ENCODE data around the gene TNRC6C.
"Not testable (repeated sequence)": the region's sequence is repeated elsewhere in the genome, so short reads cannot be mapped to it uniquely, and the experiment has no call there.

The TNRC6C gene

GRCh38 chr17:77973953-77974352 lies 15.4 kb downstream of the TNRC6C start:
- Histone ChIP-seq H3K36me3 (ENCODE audit: control insufficient read depth, low read depth, low read length) (no peaks in the 10 kb centered on the region), H3K27me3 (ENCODE audit: control insufficient read depth, insufficient read depth, low read length) (no peaks in the 10 kb centered on the region)

GRCh38 chr17:77974396-77974795 lies 15.9 kb downstream of the TNRC6C start:
- Histone ChIP-seq H3K4me3 (ENCODE audit: low read length) (no peak overlapping the region), H3K36me3 (ENCODE audit: control insufficient read depth, low read depth, low read length) (no peaks in the 10 kb centered on the region), H3K4me1 (ENCODE audit: control insufficient read depth, low read depth, low read length) (peaks cover 5% of the 10 kb centered on the region), H3K27me3 (ENCODE audit: control insufficient read depth, insufficient read depth, low read length) (no peaks in the 10 kb centered on the region), H3K9me3 (ENCODE audit: control insufficient read depth, low read depth, low read length) (no peaks in the 10 kb centered on the region), H3K9ac (ENCODE audit: low read length) (no peak overlapping the region), H3K27ac (ENCODE audit: low read length) (no peak overlapping the region)

More at GRCh38 chr17:77973953-77974352, 15.4 kb downstream of the TNRC6C start:
- no peak overlapping the region for H3K4me3 ChIP-seq (ENCODE audit: low read length)
- H3K27ac ChIP-seq (ENCODE audit: low read length) = no peak overlapping the region
- no peaks in the 10 kb centered on the region for H3K9me3 ChIP-seq (ENCODE audit: control insufficient read depth, low read depth, low read length)
- peaks cover 5% of the 10 kb centered on the region for H3K4me1 ChIP-seq (ENCODE audit: control insufficient read depth, low read depth, low read length)
- no peak overlapping the region for H3K9ac ChIP-seq (ENCODE audit: low read length)

- H3K4me1 ChIP-seq (ENCODE audit: control insufficient read depth, low read depth, low read length) = not testable (repeated sequence)
Observed at GRCh38 chr17:77982430-77982829, 23.9 kb downstream of the TNRC6C start.

DNA sequence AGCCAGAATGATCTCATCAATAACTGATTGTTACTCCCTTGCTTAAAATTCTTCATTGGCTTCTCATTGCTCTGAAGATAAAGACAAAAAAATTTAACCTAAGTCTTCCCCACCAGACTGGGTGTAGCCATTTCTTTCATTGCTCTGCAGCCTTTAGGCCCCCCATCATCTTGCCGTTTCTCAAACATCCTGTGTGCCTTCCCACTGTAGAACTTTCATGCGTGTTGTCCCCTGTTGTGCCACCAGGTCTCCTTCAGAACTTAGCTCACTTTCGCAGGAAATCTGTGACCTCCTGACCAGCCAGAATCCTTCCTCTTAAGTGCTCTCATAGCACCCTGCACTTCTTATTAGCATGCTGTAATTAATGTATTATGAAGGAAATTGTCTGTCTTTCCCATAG lies 31.8 kb downstream of the TNRC6C start:
- Histone ChIP-seq H3K9me3 (ENCODE audit: control insufficient read depth, low read depth, low read length) (no peaks in the 10 kb centered on the region), H3K4me3 (ENCODE audit: low read length) (no peak overlapping the region), H3K9ac (ENCODE audit: low read length) (no peak overlapping the region), H3K36me3 (ENCODE audit: control insufficient read depth, low read depth, low read length) (no peaks in the 10 kb centered on the region), H3K27ac (ENCODE audit: low read length) (no peak overlapping the region), H3K27me3 (ENCODE audit: control insufficient read depth, insufficient read depth, low read length) (no peaks in the 10 kb centered on the region), H3K4me1 (ENCODE audit: control insufficient read depth, low read depth, low read length) (peaks cover 10% of the 10 kb centered on the region)

More at GRCh38 chr17:77982430-77982829, 23.9 kb downstream of the TNRC6C start:
- not testable (repeated sequence) for H3K9me3 ChIP-seq (ENCODE audit: control insufficient read depth, low read depth, low read length); H3K9ac ChIP-seq (ENCODE audit: low read length); H3K27me3 ChIP-seq (ENCODE audit: control insufficient read depth, insufficient read depth, low read length); H3K4me3 ChIP-seq (ENCODE audit: low read length); H3K36me3 ChIP-seq (ENCODE audit: control insufficient read depth, low read depth, low read length); H3K27ac ChIP-seq (ENCODE audit: low read length)

- peaks cover 10% of the 10 kb centered on the region for H3K4me1 ChIP-seq (ENCODE audit: control insufficient read depth, low read depth, low read length)
- H3K27ac ChIP-seq (ENCODE audit: low read length); H3K27me3 ChIP-seq (ENCODE audit: control insufficient read depth, insufficient read depth, low read length); H3K4me3 ChIP-seq (ENCODE audit: low read length); H3K9me3 ChIP-seq (ENCODE audit: control insufficient read depth, low read depth, low read length); H3K36me3 ChIP-seq (ENCODE audit: control insufficient read depth, low read depth, low read length); H3K9ac ChIP-seq (ENCODE audit: low read length): not testable (repeated sequence)
Observed at GRCh38 chr17:77993735-77994134, 35.2 kb downstream of the TNRC6C start.

- no peak overlapping the region for H3K4me3 ChIP-seq (ENCODE audit: low read length)
- H3K9ac ChIP-seq (ENCODE audit: low read length) = no peak overlapping the region
- H3K27me3 ChIP-seq (ENCODE audit: control insufficient read depth, insufficient read depth, low read length) = no peaks in the 10 kb centered on the region
- peaks cover 10% of the 10 kb centered on the region for H3K4me1 ChIP-seq (ENCODE audit: control insufficient read depth, low read depth, low read length)
- no peaks in the 10 kb centered on the region for H3K36me3 ChIP-seq (ENCODE audit: control insufficient read depth, low read depth, low read length)
- H3K9me3 ChIP-seq (ENCODE audit: control insufficient read depth, low read depth, low read length) = no peaks in the 10 kb centered on the region
- H3K27ac ChIP-seq (ENCODE audit: low read length) = no peak overlapping the region
Observed at GRCh38 chr17:77995146-77995852, 36.8 kb downstream of the TNRC6C start.

DNA sequence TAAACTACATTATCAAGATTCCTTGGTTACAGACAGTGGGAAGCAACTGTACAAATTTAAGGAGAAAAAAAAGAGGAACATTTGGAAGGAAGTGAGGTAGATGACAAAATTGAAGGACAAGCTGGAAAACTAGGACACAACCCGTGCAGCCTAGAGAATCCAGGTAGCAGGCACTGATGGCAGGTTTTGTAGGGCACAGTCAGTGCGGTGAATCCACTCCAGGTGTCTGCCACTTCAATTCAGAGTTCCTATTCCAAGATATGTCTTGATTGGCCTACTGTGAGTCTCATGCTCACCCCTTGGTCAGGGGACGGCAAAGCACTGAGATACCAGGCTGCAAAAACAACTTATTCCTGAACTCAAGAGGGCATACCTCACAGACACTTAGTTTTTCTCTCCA lies 37.8 kb downstream of the TNRC6C start:
- Histone ChIP-seq H3K36me3 (ENCODE audit: control insufficient read depth, low read depth, low read length) (no peaks in the 10 kb centered on the region), H3K4me1 (ENCODE audit: control insufficient read depth, low read depth, low read length) (peaks cover 10% of the 10 kb centered on the region), H3K9ac (ENCODE audit: low read length) (no peak overlapping the region), H3K27me3 (ENCODE audit: control insufficient read depth, insufficient read depth, low read length) (no peaks in the 10 kb centered on the region), H3K4me3 (ENCODE audit: low read length) (no peak overlapping the region), H3K27ac (ENCODE audit: low read length) (no peak overlapping the region), H3K9me3 (ENCODE audit: control insufficient read depth, low read depth, low read length) (no peaks in the 10 kb centered on the region)

- H3K9me3 ChIP-seq (ENCODE audit: control insufficient read depth, low read depth, low read length) = no peaks in the 10 kb centered on the region
- H3K4me3 ChIP-seq (ENCODE audit: low read length) = no peak overlapping the region
- peaks cover 6% of the 10 kb centered on the region for H3K36me3 ChIP-seq (ENCODE audit: control insufficient read depth, low read depth, low read length)
- H3K9ac ChIP-seq (ENCODE audit: low read length) = no peak overlapping the region
- peaks cover 12% of the 10 kb centered on the region for H3K4me1 ChIP-seq (ENCODE audit: control insufficient read depth, low read depth, low read length)
- H3K27me3 ChIP-seq (ENCODE audit: control insufficient read depth, insufficient read depth, low read length) = no peaks in the 10 kb centered on the region
- no peak overlapping the region for H3K27ac ChIP-seq (ENCODE audit: low read length)
Observed at GRCh38 chr17:77999413-78000173, 41.1 kb downstream of the TNRC6C start.

DNA sequence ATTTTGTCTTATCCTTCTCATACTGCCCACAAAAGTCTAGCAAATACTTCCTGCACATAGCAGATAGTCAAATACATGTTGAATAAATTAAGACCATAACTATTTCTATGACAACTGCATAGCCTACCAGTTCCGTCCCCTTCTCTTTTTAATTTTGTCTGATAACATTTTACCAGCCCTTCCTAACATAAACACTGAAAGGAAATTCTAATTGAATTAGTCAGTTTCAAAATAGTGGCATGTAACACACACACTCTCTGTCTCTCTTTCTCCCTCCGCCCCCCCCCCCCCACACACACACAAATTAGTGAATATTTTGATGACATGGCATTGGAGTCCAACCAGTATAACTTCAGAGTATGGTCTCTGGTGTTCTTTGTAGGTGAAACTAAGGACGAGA lies 41.8 kb downstream of the TNRC6C start:
- Histone ChIP-seq H3K9me3 (ENCODE audit: control insufficient read depth, low read depth, low read length) (no peaks in the 10 kb centered on the region), H3K27ac (ENCODE audit: low read length) (no peak overlapping the region), H3K4me3 (ENCODE audit: low read length) (no peak overlapping the region), H3K9ac (ENCODE audit: low read length) (no peak overlapping the region), H3K27me3 (ENCODE audit: control insufficient read depth, insufficient read depth, low read length) (no peaks in the 10 kb centered on the region), H3K4me1 (ENCODE audit: control insufficient read depth, low read depth, low read length) (peaks cover 12% of the 10 kb centered on the region), H3K36me3 (ENCODE audit: control insufficient read depth, low read depth, low read length) (peaks cover 6% of the 10 kb centered on the region)

DNA sequence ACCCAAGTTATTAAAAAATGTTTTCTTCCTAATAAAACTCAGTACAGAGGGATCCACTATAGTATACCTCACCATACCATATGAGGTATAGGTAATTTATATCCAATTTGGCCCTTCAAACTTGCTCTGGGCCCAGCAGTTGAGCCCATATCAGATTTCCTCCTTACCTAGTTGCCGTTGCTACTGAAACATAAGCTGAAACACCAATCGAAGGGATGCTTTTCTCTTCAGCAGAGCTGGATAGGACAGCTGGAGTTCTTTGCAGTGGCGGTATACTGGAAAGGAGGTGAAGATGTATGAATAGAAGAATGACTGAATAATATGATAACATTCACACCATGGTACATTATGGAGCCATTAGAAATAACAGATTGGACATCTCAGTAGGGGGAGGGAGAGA lies 42.7 kb downstream of the TNRC6C start:
- Histone ChIP-seq H3K36me3 (ENCODE audit: control insufficient read depth, low read depth, low read length) (peaks cover 11% of the 10 kb centered on the region), H3K9me3 (ENCODE audit: control insufficient read depth, low read depth, low read length) (no peaks in the 10 kb centered on the region), H3K27me3 (ENCODE audit: control insufficient read depth, insufficient read depth, low read length) (no peaks in the 10 kb centered on the region), H3K27ac (ENCODE audit: low read length) (no peak overlapping the region), H3K4me1 (ENCODE audit: control insufficient read depth, low read depth, low read length) (peaks cover 12% of the 10 kb centered on the region), H3K9ac (ENCODE audit: low read length) (no peak overlapping the region), H3K4me3 (ENCODE audit: low read length) (no peak overlapping the region)

DNA sequence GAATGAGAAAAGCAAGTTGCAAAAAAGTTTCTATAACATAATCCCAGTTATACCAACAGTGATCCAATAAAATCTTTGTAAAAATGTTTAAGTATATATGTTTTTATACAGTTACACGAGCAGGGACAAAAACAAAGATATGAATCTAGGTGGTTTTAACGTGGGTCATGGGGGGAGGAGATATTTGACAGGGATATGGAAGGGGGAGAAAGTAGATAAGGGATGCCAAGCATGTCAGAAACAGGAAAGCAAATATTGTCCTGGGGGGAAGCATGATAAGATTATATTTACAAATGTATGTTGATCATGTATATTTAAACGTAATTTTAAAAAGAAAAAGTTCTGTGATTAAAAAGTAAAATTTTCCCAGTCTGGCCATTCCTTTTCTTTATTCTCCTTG lies 43.1 kb downstream of the TNRC6C start:
- Histone ChIP-seq H3K36me3 (ENCODE audit: control insufficient read depth, low read depth, low read length) (peaks cover 11% of the 10 kb centered on the region), H3K4me3 (ENCODE audit: low read length) (no peak overlapping the region), H3K27me3 (ENCODE audit: control insufficient read depth, insufficient read depth, low read length) (no peaks in the 10 kb centered on the region), H3K27ac (ENCODE audit: low read length) (no peak overlapping the region), H3K9me3 (ENCODE audit: control insufficient read depth, low read depth, low read length) (no peaks in the 10 kb centered on the region), H3K9ac (ENCODE audit: low read length) (no peak overlapping the region), H3K4me1 (ENCODE audit: control insufficient read depth, low read depth, low read length) (peaks cover 12% of the 10 kb centered on the region)

GRCh38 chr17:78002166-78002565 lies 43.7 kb downstream of the TNRC6C start:
- no peak overlapping the region for H3K9ac ChIP-seq (ENCODE audit: low read length)
- H3K27me3 ChIP-seq (ENCODE audit: control insufficient read depth, insufficient read depth, low read length) = no peaks in the 10 kb centered on the region
- H3K36me3 ChIP-seq (ENCODE audit: control insufficient read depth, low read depth, low read length) = peaks cover 12% of the 10 kb centered on the region

More at GRCh38 chr17:78002166-78002565, 43.7 kb downstream of the TNRC6C start:
- no peak overlapping the region for H3K27ac ChIP-seq (ENCODE audit: low read length)
- H3K9me3 ChIP-seq (ENCODE audit: control insufficient read depth, low read depth, low read length) = no peaks in the 10 kb centered on the region
- no peak overlapping the region for H3K4me3 ChIP-seq (ENCODE audit: low read length)
- peaks cover 12% of the 10 kb centered on the region for H3K4me1 ChIP-seq (ENCODE audit: control insufficient read depth, low read depth, low read length)
